ENCODE data around the gene AIFM3. TPM values are rescaled to one million over a fixed set of nuclear protein-coding genes. Genes with fewer than 3 reads are reported as not detected.

Gene AIFM3
- total RNA-seq, 1 experiment from 2014 or later, result 4.2 TPM

GRCh38 chr22:20952544-20953341, 14.3 kb upstream of the AIFM3 start:
- Mint-ChIP-seq H3K4me3 (ENCODE audit: low read depth, unreplicated experiment) (peak overlapping the region; percentile 38), H3K27ac (ENCODE audit: unreplicated experiment) (peak overlapping the region; percentile 71), H3K27me3 (ENCODE audit: unreplicated experiment) (no peaks in the 10 kb centered on the region), H3K36me3 (ENCODE audit: insufficient read depth, unreplicated experiment) (peaks cover 73% of the 10 kb centered on the region), H3K4me1 (ENCODE audit: low read depth, unreplicated experiment) (peaks cover 55% of the 10 kb centered on the region), H3K9me3 (ENCODE audit: low read depth, unreplicated experiment) (no peaks in the 10 kb centered on the region)
- DNase-seq, result no peak
- intact Hi-C loops (cut with micrococcal nuclease; ENCODE audit: unreplicated experiment), result loop anchor here (5.0 kb wide), 1 partner anchor 35 kb away; the partner anchor contains the start of gene CRKL
- no TSS peak for BruUV-seq (replicated peaks)
- CTCF ChIA-PET, result interaction anchor here (0.7 to 3.4 kb wide), 6 partner anchors 9 to 150 kb away, joined by 3 to 26 read pairs (median 10); partner anchors contain the start of gene CRKL
- TF ChIP-seq CTCF (IDR thresholded peaks at IDR 0.05; ENCODE audit: unreplicated experiment), result no peak

GRCh38 chr22:20953342-20953608, 13.8 kb upstream of the AIFM3 start:
- H3K36me3 Mint-ChIP-seq (ENCODE audit: insufficient read depth, unreplicated experiment), result peaks cover 79% of the 10 kb centered on the region
- CTCF ChIA-PET, result interaction anchor here (1.5 to 3.4 kb wide), 4 partner anchors 8 to 67 kb away, joined by 8 to 26 read pairs (median 16); partner anchors contain the start of gene CRKL
- no peak for TF ChIP-seq CTCF (IDR thresholded peaks at IDR 0.05; ENCODE audit: unreplicated experiment)

GRCh38 chr22:20953668-20954500, 13.2 kb upstream of the AIFM3 start:
- H3K9me3 Mint-ChIP-seq (ENCODE audit: low read depth, unreplicated experiment), result no peaks in the 10 kb centered on the region
- intact Hi-C loops (cut with micrococcal nuclease; ENCODE audit: unreplicated experiment), result loop anchor here (5.0 kb wide), 1 partner anchor 37 kb away; the partner anchor contains the start of gene CRKL
- peaks cover 62% of the 10 kb centered on the region for H3K4me1 Mint-ChIP-seq (ENCODE audit: low read depth, unreplicated experiment)
- no peaks in the 10 kb centered on the region for H3K27me3 Mint-ChIP-seq (ENCODE audit: unreplicated experiment)
- H3K27ac Mint-ChIP-seq (ENCODE audit: unreplicated experiment), result peak overlapping the region; percentile 72
- DNase-seq, result no peak
- CTCF ChIA-PET, result interaction anchor here (3.4 kb wide), 1 partner anchor 36 kb away, joined by 19 read pairs; the partner anchor contains the start of gene CRKL
- H3K4me3 Mint-ChIP-seq (ENCODE audit: low read depth, unreplicated experiment), result peak overlapping the region; percentile 24
- no peak for TF ChIP-seq CTCF (IDR thresholded peaks at IDR 0.05; ENCODE audit: unreplicated experiment)
- no TSS peak for BruUV-seq (replicated peaks)
- H3K36me3 Mint-ChIP-seq (ENCODE audit: insufficient read depth, unreplicated experiment), result peaks cover 81% of the 10 kb centered on the region

More at GRCh38 chr22:20953342-20953608, 13.8 kb upstream of the AIFM3 start:
- intact Hi-C loops (cut with micrococcal nuclease; ENCODE audit: unreplicated experiment), result loop anchor here (5.0 kb wide), 1 partner anchor 36 kb away; the partner anchor contains the start of gene CRKL
- Mint-ChIP-seq H3K4me1 (ENCODE audit: low read depth, unreplicated experiment) (peaks cover 60% of the 10 kb centered on the region), H3K27me3 (ENCODE audit: unreplicated experiment) (no peaks in the 10 kb centered on the region), H3K27ac (ENCODE audit: unreplicated experiment) (no peak overlapping the region), H3K9me3 (ENCODE audit: low read depth, unreplicated experiment) (no peaks in the 10 kb centered on the region), H3K4me3 (ENCODE audit: low read depth, unreplicated experiment) (no peak overlapping the region)
- no TSS peak for BruUV-seq (replicated peaks)
- no peak for DNase-seq

GRCh38 chr22:20955548-20955947, 11.5 kb upstream of the AIFM3 start:
- no peak for TF ChIP-seq CTCF (IDR thresholded peaks at IDR 0.05; ENCODE audit: unreplicated experiment)
- Mint-ChIP-seq H3K4me3 (ENCODE audit: low read depth, unreplicated experiment) (no peak overlapping the region), H3K9me3 (ENCODE audit: low read depth, unreplicated experiment) (no peaks in the 10 kb centered on the region), H3K27ac (ENCODE audit: unreplicated experiment) (no peak overlapping the region), H3K27me3 (ENCODE audit: unreplicated experiment) (no peaks in the 10 kb centered on the region), H3K36me3 (ENCODE audit: insufficient read depth, unreplicated experiment) (peaks cover 68% of the 10 kb centered on the region), H3K4me1 (ENCODE audit: low read depth, unreplicated experiment) (peaks cover 47% of the 10 kb centered on the region)
- intact Hi-C loops (cut with micrococcal nuclease; ENCODE audit: unreplicated experiment), result no loop called here
- no TSS peak for BruUV-seq (replicated peaks)
- no peak for DNase-seq
- CTCF ChIA-PET, result interaction anchor here (0.7 to 1.7 kb wide), 3 partner anchors 17 to 70 kb away, joined by 3 to 9 read pairs (median 8); no protein-coding TSS in a partner anchor
